ENCODE results near the gene FOXA2. TPM values are rescaled to one million over a fixed set of nuclear protein-coding genes. Genes with fewer than 3 reads are reported as not detected.

The FOXA2 gene
- total RNA-seq, 1 donor from 2014 or later: 1.1 TPM

DNA sequence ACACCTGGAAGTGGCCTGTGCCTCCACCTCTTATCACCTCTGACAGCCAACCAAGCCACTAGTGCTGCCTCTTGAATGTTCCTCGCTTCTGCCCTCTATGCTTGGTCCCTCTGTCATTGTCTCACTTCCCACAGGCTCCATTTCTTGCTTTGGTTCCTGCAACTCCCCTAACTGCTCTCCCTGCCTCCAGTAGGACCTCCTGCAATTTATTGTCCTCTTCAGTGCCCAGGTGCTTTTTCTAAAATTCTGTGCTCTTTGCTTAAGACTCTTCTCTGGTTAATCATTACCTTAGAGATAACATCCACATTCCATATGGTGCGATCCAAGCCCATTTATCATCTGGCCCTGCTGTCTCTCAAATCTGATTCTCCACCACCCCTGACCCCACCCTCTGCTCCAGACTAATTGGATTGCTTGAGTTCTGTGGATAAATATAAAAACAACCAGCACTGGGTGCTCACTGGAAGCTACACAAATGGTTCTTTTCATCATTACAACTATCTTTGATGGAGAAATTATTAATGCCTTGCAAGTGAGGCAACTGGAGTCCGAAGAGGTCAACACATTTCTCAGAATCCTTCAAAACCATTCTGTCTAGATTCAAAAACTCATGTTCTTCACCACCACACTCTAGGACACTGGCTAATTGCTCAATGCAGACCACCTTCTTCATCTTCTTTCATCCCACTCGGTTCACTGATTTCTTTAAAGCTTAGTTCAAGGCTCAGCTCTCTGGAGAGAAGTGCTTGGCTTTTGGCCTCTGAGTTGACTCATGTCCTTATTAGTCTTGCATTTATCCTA is 47.2 kb downstream of the FOXA2 start:
- DNase-seq: no peak

DNA sequence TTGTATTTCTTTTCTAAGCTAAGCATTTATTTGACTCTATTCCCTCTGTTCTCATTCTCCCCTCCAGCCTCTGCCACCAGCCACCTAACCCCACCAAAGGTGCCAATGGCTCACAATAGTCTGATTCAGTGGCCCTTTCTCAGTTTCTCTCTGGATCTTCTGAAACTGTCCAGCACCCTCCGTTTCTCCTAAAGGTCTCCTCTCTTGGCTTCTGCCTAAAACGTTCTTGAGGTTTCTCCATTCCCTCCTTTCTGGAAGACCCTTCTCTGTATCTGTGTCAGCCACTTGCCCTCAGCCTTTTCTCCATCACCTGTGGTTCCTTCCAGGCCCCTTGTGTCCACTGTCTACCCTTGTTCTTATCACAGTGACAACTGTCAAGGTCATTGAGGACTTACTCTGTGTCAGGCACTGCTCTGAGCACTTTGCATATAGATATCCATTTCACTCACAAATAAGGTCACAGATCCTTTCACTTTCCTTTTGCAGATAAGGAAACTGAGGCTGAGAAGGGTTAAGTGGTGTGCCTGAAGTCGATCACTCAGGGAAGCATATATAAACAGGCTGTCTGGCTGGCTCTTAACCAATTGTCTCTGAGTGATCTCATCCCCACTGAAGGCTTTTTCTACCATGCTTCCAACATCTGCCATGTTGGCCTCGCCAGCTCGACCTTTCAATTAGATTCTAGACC is 48.1 kb downstream of the FOXA2 start:
- DNase-seq: no peak

- DNase-seq: no peak
Measured at GRCh38 chr20:22535483-22535882, 48.9 kb downstream of the FOXA2 start.

DNA sequence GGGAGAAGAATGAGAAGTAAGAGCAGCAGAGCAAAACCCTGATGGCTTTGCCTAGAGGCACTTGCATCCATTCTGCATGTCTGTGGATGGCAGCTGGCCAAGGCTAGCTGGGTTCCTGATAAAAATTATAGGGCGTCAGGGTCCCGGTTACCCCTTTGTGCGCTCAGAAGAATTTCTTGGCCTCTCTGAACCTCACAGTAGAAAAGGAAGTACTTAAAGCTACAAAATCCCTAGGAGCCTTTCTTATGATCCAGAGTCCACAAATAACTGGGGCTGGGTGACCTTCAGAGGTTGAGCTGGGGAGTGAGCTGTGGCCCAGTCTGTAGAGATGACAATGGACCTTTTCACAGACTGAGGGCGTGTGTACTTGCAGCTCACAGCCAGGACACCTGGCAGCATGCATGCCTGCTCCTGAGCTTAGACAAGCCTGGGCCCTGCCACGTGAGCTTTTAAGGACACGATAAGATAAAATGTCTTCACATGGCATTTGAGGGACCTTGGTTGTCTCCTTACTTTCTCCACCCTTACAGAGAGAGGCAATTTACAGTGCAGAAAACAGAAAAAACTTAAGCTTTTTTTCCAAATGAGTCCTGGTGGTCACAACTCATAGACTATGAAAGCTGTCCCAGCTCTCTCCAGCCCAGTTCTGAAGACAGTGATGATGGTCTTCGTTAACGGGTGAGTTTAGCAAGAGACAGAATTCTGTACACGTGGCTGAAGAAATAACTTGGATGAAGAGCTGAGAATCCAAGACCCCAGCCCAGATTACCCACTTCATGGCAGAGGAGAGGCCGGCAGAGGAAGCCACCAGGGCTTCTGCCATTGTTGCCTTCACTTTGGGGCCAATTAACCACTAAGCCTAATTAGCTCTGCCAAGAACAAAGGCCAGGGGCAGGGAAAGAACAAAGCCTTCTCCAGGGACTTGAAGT is 50.3 kb downstream of the FOXA2 start:
- no peak for DNase-seq

DNA sequence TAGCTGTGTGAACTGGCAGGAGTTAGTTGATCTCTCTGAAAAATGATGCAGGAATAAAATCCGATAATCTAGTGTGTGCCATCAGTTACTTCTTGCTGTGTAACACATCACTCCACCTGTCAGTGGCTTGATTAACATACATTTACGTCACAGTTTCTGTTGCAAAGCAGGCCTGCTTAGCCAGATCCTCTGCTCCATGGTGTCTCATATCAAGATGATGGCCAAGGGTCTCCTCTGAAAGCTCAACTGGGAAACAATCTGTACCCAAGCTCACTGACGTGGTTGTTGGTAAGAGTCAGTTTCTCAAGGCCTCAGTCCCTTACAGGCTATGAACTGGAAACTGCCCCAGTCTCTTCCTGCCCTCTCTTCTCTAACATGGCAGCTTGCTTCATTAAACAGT is 51.8 kb downstream of the FOXA2 start:
- no peak for DNase-seq

GRCh38 chr20:22531756-22532155 is 52.6 kb downstream of the FOXA2 start:
- no peak for DNase-seq

DNA sequence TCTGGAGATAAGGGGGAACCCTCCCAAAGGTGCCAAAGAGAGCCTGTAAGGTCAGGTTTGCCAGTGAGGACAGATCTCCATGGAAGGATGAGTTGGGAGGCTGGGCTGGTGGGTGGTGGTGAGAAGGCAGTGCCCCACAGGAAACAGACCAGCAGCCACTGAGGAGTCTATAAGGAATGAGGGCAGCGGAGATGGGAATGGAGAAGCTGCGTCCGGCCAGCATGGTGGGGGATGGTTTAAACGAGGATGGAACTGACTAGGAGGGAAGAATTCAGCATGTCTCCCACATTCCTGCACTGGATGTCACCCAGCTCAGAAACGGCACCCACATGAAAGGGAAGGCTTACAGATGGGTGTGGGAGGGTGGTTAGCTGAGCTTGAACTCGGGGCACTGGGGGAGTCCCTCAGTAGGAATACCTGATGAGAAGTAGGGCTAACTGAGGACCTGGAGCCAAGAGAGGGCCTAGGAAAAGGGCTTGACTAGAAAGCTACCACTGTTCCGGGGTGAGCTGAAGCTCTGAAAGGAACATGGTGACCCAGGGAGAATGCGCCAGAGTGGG is 53.2 kb downstream of the FOXA2 start:
- DNase-seq: no peak

Small RNA genes lying within 50 kb of the gene (small RNA-seq; reads per million reads assigned to genes)
- not detected for gene LINC00261 (ENCODE audit: low replicate concordance)
